NB4 (cell line): ENCODE results near the gene ZSCAN20.

ENCODE experiments used
- DNase-seq: peaks from one replicate; pipeline ENCODE4 v3.0.0; 2010; ENCODE audit warnings: low read depth
- H3K4me3 ChIP-seq: one replicate; pipeline ENCODE4 v1.5.1; 2011; ENCODE audit warnings: mild to moderate bottlenecking, low read depth, low read length, moderate library complexity
- CTCF ChIP-seq: IDR thresholded peaks from one replicate; pipeline ENCODE4 v1.5.1; 2012; ENCODE audit warnings: low read depth, low read length
- MAX ChIP-seq: IDR thresholded peaks from 2 replicates; pipeline ENCODE4 v1.6.1; 2011; ENCODE audit warnings: low read depth, low read length
- MYC ChIP-seq: IDR thresholded peaks from 2 replicates; pipeline ENCODE4 v1.6.1; 2011; ENCODE audit warnings: low read depth, low read length
- POLR2A ChIP-seq: IDR thresholded peaks from 2 replicates; pipeline ENCODE4 v1.6.1; 2011; ENCODE audit warnings: mild to moderate bottlenecking; ENCODE audit not compliant: insufficient read length; ENCODE audit errors: extremely low read depth

Gene ZSCAN20

DNA sequence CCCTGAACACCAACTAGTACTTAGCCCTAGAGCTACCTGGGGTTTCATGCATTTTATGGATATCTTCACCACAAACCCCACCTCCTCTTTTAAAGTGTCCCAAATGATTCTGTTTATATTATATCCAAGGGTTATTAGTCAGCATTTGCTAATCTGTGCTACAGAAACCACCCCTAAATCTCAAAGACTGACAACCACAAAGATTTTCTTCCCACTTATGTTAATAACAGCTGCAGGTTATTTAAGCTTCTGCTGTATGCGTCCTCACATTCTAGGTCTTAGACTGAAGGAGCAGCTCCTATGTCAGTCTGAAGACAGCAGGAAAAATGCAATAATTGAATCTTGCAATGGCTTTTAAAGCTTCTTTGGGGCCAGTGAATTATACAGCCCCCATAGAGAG, 30.3 kb upstream of the ZSCAN20 start:
- no peak overlapping the region for H3K4me3 ChIP-seq
- DNase-seq: no peak

DNA sequence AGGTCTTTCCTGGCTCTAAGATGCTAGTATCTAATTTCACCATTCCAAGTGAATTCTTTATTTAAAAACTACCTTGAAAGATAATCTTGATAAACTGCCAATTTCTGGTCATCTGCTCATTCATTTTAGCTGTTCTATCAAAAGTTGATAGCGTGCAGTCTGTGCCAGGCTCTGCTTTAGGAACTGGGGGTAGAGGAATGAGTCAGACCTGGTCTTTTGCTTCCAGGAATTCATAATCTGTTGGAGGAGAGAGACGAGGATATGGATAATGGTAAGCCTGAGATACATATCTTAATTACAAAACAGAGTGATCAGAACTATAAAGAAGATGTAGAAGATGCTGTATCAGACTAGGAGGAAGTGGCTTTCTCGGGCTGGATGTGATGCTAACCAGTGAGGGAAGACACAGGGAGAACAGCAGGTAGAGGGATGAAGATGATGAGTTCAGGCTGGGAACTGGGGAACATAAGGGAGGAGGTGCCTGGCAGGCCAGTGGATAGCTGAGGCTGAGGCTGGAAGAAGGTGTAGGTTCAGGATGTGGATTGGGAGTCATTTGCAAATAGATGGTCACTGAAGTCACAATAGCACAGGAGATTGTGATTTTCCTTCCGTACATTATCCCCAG, 29.3 kb upstream of the ZSCAN20 start:
- no peak overlapping the region for H3K4me3 ChIP-seq
- no peak for TF ChIP-seq MAX
- no peak for TF ChIP-seq CTCF
- TF ChIP-seq MYC: no peak
- TF ChIP-seq POLR2A: no peak
- no peak for DNase-seq

More for the DNA sequence above, 30.3 kb upstream of the ZSCAN20 start:
- TF ChIP-seq POLR2A (no peak), CTCF (no peak), MAX (no peak), MYC (no peak)

DNA sequence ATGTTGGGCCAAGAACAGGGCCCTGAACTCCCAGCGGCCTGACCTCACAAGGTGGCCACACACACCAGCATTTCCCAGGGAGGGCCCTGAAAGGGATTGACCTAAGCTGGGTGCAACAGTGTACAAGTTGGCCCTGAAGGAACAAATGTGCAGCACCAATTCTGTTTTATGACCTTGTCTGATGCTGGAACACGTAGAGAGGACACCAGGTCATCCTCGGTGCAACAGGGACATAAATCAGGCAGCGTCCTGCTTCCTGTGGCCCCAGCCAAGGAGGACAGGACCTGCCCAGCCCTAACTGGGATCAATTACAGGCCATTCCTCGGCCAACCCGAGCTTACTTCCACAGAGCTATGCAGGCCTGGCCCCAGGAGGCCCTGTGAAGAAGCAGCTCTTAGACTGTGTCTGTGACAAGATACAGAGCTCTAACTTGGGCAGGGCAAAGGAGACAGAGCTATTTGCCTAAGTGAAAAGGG, 28.7 kb upstream of the ZSCAN20 start:
- TF ChIP-seq MYC: no peak
- H3K4me3 ChIP-seq: no peak overlapping the region
- no peak for DNase-seq

GRCh38 chr1:33445108-33445507, 27.3 kb upstream of the ZSCAN20 start:
- TF ChIP-seq MYC: no peak
- TF ChIP-seq POLR2A: no peak
- TF ChIP-seq CTCF: no peak
- TF ChIP-seq MAX: no peak

DNA sequence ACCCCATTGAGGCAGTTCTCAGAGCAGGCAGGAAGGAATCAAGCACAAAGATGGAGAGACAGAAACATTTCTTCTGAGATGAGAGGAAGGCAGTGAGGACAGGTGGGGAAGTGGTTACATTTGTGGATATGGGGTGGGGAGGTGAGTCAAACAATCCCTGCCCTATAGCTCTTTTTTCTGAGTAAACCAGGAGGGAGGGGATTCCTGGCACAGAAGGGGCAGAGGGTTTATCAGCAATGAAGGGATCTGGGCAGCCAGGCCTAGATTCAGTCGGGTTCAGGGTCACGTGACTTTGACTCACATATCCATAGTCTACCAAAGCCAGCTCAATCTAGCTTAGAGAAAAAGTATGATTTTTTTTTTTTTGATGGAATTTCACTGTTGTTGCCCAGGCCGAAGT, 25.9 kb upstream of the ZSCAN20 start:
- TF ChIP-seq POLR2A: no peak
- no peak for TF ChIP-seq CTCF
- no peak for TF ChIP-seq MYC
- no peak for TF ChIP-seq MAX
- no peak overlapping the region for H3K4me3 ChIP-seq
- no peak for DNase-seq

More at GRCh38 chr1:33445108-33445507, 27.3 kb upstream of the ZSCAN20 start:
- DNase-seq: no peak
- no peak overlapping the region for H3K4me3 ChIP-seq

GRCh38 chr1:33454646-33455282, 17.7 kb upstream of the ZSCAN20 start:
- DNase-seq: no peak
- TF ChIP-seq POLR2A (no peak), MYC (no peak), CTCF (no peak), MAX (no peak)
- H3K4me3 ChIP-seq: no peak overlapping the region
